HCT116 (cell line): ENCODE data around the gene RAB38. TPM values are rescaled to one million over a fixed set of nuclear protein-coding genes. Genes with fewer than 3 reads are reported as not detected.
A peak's percentile ranks its signal among the peaks of the same experiment; 100 is the strongest.

ENCODE experiments used
- ATAC-seq: fragments of 200-7000 bp; cut with Tn5 transposase; 2 replicates; pipeline ENCODE4 v1.9.1; 2020; ENCODE audit warnings: mild to moderate bottlenecking, moderate library complexity
- BruUV-seq: library from RNA; stranded (reverse); fragments of 400-500 nt; replicated peaks from 2 replicates; lab custom pipeline; 2021; lab: Mats Ljungman, UMichigan
- CTCF ChIA-PET: fragments of 300-600 bp; sonication (Branson Sonifier 250); formaldehyde crosslinking; loops from one replicate; lab custom pipeline; 2021; ENCODE audit warnings: antibody characterized with exemption; lab: Charles Lee
- POLR2A ChIA-PET: fragments of 300-600, 350-600 bp; sonication (Branson Sonifier 250); formaldehyde crosslinking; loops from one replicate; lab custom pipeline; 2021; ENCODE audit warnings: antibody characterized with exemption; lab: Charles Lee
- RAD21 ChIA-PET, 2 experiments: fragments of 300-600 bp; sonication (Branson Sonifier 250); formaldehyde crosslinking; loops; one replicate each; lab custom pipeline; 2023; ENCODE audit warnings: low total read pairs in 2 of 2; ENCODE audit not compliant: uncharacterized antibody in 2 of 2, unreplicated experiment in 2 of 2, low non-redundant PET in 1 of 2; lab: Charles Lee
- DNase-seq: peaks from one replicate; pipeline ENCODE4 v3.0.0-alpha.2; 2010; ENCODE audit warnings: low read depth, low spot score
- H2AFZ ChIP-seq: fragments of 200-600 bp; shearing (Covaris generic), sonication (generic); 2 replicates; pipeline ENCODE4 v1.6.1; 2017; ENCODE audit warnings: low read depth, mixed run types, mixed read lengths, antibody characterized with exemption, low read length; ENCODE audit not compliant: poor library complexity, severe bottlenecking
- H3K27ac ChIP-seq: 2 replicates; pipeline ENCODE4 v1.5.1; 2012; ENCODE audit warnings: low read depth, low read length
- H3K27me3 ChIP-seq: fragments of 200-600 bp; sonication (generic); 2 replicates; pipeline ENCODE4 v1.6.1; 2016; ENCODE audit warnings: mixed run types, low read length, mixed read lengths; ENCODE audit not compliant: insufficient read depth
- H3K36me3 ChIP-seq, 2 experiments: fragments of 200-500 bp in 1 of 2; fragments of 200-600 bp in 1 of 2; sonication (Bioruptor generic) in 1 of 2; sonication (generic) in 1 of 2; 2 replicates each; pipeline versions ENCODE4 v1.5.1 to v1.6.1; 2014 to 2016; ENCODE audit warnings: low read length in 2 of 2, inconsistent platforms in 1 of 2, mixed read lengths in 1 of 2, mixed run types in 1 of 2; ENCODE audit not compliant: insufficient read depth in 2 of 2, control insufficient read depth in 1 of 2
- H3K4me1 ChIP-seq, 2 experiments: fragments of 200-600 bp in 1 of 2; sonication (generic) in 1 of 2; 2 replicates each; pipeline versions ENCODE4 v1.5.1 to v1.6.1; 2012 to 2017; ENCODE audit warnings: low read length in 2 of 2, inconsistent platforms in 1 of 2, mild to moderate bottlenecking in 1 of 2, mixed read lengths in 1 of 2, mixed run types in 1 of 2, moderate library complexity in 1 of 2; ENCODE audit not compliant: insufficient read depth in 2 of 2, control insufficient read depth in 1 of 2
- H3K4me2 ChIP-seq: fragments of 200-600 bp; sonication (generic); 2 replicates; pipeline ENCODE4 v1.6.1; 2017; ENCODE audit warnings: mixed run types, low read length, mixed read lengths
- H3K4me3 ChIP-seq, 2 experiments: fragments of 200-600 bp in 1 of 2; sonication (generic) in 1 of 2; replicated peaks in 1 of 2; 2 replicates each; pipeline ENCODE4 v1.5.1; 2011 to 2016; ENCODE audit warnings: low read length in 2 of 2, control low read depth in 1 of 2, low read depth in 1 of 2, mild to moderate bottlenecking in 1 of 2, mixed read lengths in 1 of 2, mixed run types in 1 of 2
- H3K79me2 ChIP-seq: fragments of 200-600 bp; sonication (generic); 2 replicates; pipeline ENCODE4 v1.6.1; 2017; ENCODE audit warnings: mild to moderate bottlenecking, mixed run types, low read length, moderate library complexity, mixed read lengths; ENCODE audit not compliant: insufficient read depth
- H3K9ac ChIP-seq: fragments of 200-600 bp; sonication (generic); 2 replicates; pipeline ENCODE4 v1.6.1; 2016; ENCODE audit warnings: low read length, mixed read lengths
- H3K9me2 ChIP-seq: fragments of 200-600 bp; sonication (generic), shearing (Covaris generic); 2 replicates; pipeline ENCODE4 v1.6.1; 2017; ENCODE audit warnings: mixed run types, mild to moderate bottlenecking, moderate library complexity; ENCODE audit not compliant: insufficient read depth
- H3K9me3 ChIP-seq, 2 experiments: fragments of 200-500 bp in 1 of 2; fragments of 200-600 bp in 1 of 2; sonication (Bioruptor generic) in 1 of 2; sonication (generic) in 1 of 2; 2 replicates each; pipeline ENCODE4 v1.6.1; 2014 to 2017; ENCODE audit warnings: low read length in 2 of 2, mixed read lengths in 2 of 2, inconsistent platforms in 1 of 2, low read depth in 1 of 2, mild to moderate bottlenecking in 1 of 2, mixed run types in 1 of 2, moderate library complexity in 1 of 2; ENCODE audit not compliant: control insufficient read depth in 1 of 2, insufficient read depth in 1 of 2
- H4K20me1 ChIP-seq: fragments of 200-600 bp; sonication (generic), shearing (Covaris generic); 2 replicates; pipeline ENCODE4 v1.6.1; 2017; ENCODE audit warnings: mixed run types, mild to moderate bottlenecking, moderate library complexity; ENCODE audit not compliant: insufficient read depth
- CBX3 ChIP-seq: IDR thresholded peaks from 2 replicates; pipeline ENCODE4 v1.6.1; 2012; ENCODE audit warnings: low read depth
- CEBPB ChIP-seq: IDR thresholded peaks from 2 replicates; pipeline ENCODE4 v1.6.1; 2012; ENCODE audit warnings: low read depth
- CTCF ChIP-seq, 3 experiments: fragments of 200-600 bp in 1 of 3; sonication (generic) in 1 of 3; IDR thresholded peaks in 2 of 3; conservative IDR thresholded peaks in 1 of 3; 2 replicates each; pipeline ENCODE4 v1.5.1; 2012 to 2017; ENCODE audit warnings: low read depth in 2 of 3, low read length in 2 of 3, antibody characterized with exemption in 1 of 3, borderline replicate concordance in 1 of 3, control low read depth in 1 of 3, mild to moderate bottlenecking in 1 of 3, mixed read lengths in 1 of 3, mixed run types in 1 of 3, moderate library complexity in 1 of 3; ENCODE audit not compliant: insufficient read depth in 1 of 3
- EZH2phosphoT487 ChIP-seq: fragments of 200-600 bp; IDR thresholded peaks from 2 replicates; pipeline ENCODE4 v1.6.1; 2018; ENCODE audit warnings: antibody characterized with exemption, borderline replicate concordance
- FOSL1 ChIP-seq: IDR thresholded peaks from 2 replicates; pipeline ENCODE4 v1.6.1; 2012; ENCODE audit warnings: low read depth
- MAX ChIP-seq: IDR thresholded peaks from 2 replicates; pipeline ENCODE4 v1.6.1; 2012
- POLR2A ChIP-seq: IDR thresholded peaks from 2 replicates; pipeline ENCODE4 v1.7.0; 2011; ENCODE audit warnings: borderline replicate concordance; ENCODE audit not compliant: insufficient read depth, insufficient read length; ENCODE audit errors: extremely low read depth
- ZFX ChIP-seq: fragments of 450-650 bp; IDR thresholded peaks from 2 replicates; pipeline ENCODE4 v1.6.1; 2017
- intact Hi-C: fragments of 100-400 bp; cut with micrococcal nuclease; formaldehyde crosslinking; loops from 2 replicates; pipeline ENCODE4 v1.10.0; 2022
- total RNA-seq: library from RNA; stranded (reverse); gene quantifications from one replicate; pipeline ENCODE4 v1.2.1, GENCODE V29; 2021; ENCODE audit not compliant: unreplicated experiment

The RAB38 gene
- total RNA-seq, 1 experiment from 2014 or later, result 15.1 TPM

- TF ChIP-seq EZH2phosphoT487, result no peak
- TF ChIP-seq POLR2A, result no peak
- TF ChIP-seq MAX, result no peak
- TF ChIP-seq, all 23 proteins: peak for 0
- H3K4me1 ChIP-seq, result peaks cover 0 to 6% of the 10 kb centered on the region in 2 experiments; a peak in 1 of 4 replicates
- no peaks in the 10 kb centered on the region for H3K79me2 ChIP-seq
- BruUV-seq, result no TSS peak
- 0 out of 2 replicates have a peak, but pooled peaks cover 3% of the 10 kb centered on the region for H3K9me2 ChIP-seq
- POLR2A ChIA-PET, result no interaction called here
- CTCF ChIA-PET, result no interaction called here
- H3K9ac ChIP-seq, result no peak overlapping the region
- no peaks in the 10 kb centered on the region for H3K27me3 ChIP-seq
- H3K9me3 ChIP-seq, result no peaks in the 10 kb centered on the region
- H2AFZ ChIP-seq, result no peak overlapping the region
- no peak overlapping the region for H3K4me2 ChIP-seq
- ATAC-seq (peak; percentile 34; the same call in 1 of the 2 replicates), DNase-seq (no peak)
- intact Hi-C loops, result no loop called here
- H3K27ac ChIP-seq, result no peak overlapping the region
- RAD21 ChIA-PET, result no interaction called here
- no peaks in the 10 kb centered on the region for H4K20me1 ChIP-seq
- no peaks in the 10 kb centered on the region for H3K36me3 ChIP-seq
- no peak overlapping the region for H3K4me3 ChIP-seq
Observed at GRCh38 chr11:88206751-88207150, 31.5 kb upstream of the RAB38 start.

- Histone ChIP-seq H3K4me1 (peaks cover 0 to 6% of the 10 kb centered on the region in 2 experiments; a peak in 1 of 4 replicates), H3K27me3 (no peaks in the 10 kb centered on the region), H3K27ac (no peak overlapping the region), H3K36me3 (no peaks in the 10 kb centered on the region), H3K4me2 (no peak overlapping the region), H3K79me2 (no peaks in the 10 kb centered on the region), H3K9ac (no peak overlapping the region), H2AFZ (no peak overlapping the region), H4K20me1 (no peaks in the 10 kb centered on the region), H3K9me2 (0 out of 2 replicates have a peak, but pooled peaks cover 3% of the 10 kb centered on the region), H3K9me3 (no peaks in the 10 kb centered on the region), H3K4me3 (no peak overlapping the region)
- ATAC-seq (no peak), DNase-seq (no peak)
- no TSS peak for BruUV-seq
- TF ChIP-seq CEBPB (no peak), EZH2phosphoT487 (no peak), POLR2A (no peak), ZFX (no peak), CBX3 (no peak), FOSL1 (no peak), CTCF (IDR thresholded peaks at IDR 0.05 in 2 of 3, conservative IDR thresholded peaks at IDR 0.05 in 1 of 3; ENCODE audit: borderline replicate concordance in 1 of 3, insufficient read depth in 1 of 3, low read depth in 2 of 3, low read length in 2 of 3) (no peak)
- RAD21 ChIA-PET, result no interaction called here
- CTCF ChIA-PET, result no interaction called here
- POLR2A ChIA-PET, result no interaction called here
- intact Hi-C loops, result no loop called here
Observed at GRCh38 chr11:88204353-88204752, 29.1 kb upstream of the RAB38 start.
